ENCODE results near the gene MCRIP1. TPM values are rescaled to one million over a fixed set of nuclear protein-coding genes. Genes with fewer than 3 reads are reported as not detected.

Gene MCRIP1, protein sequence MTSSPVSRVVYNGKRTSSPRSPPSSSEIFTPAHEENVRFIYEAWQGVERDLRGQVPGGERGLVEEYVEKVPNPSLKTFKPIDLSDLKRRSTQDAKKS
- 66.7 and 93.8 TPM in 2 replicates for total RNA-seq

GRCh38 chr17:81833160-81833920 lies at the start of gene MCRIP1:
MCRIP1 (minus strand) TSS chr17:81833291; CDS start chr17:81824506, 8,785 bp downstream.

DNA sequence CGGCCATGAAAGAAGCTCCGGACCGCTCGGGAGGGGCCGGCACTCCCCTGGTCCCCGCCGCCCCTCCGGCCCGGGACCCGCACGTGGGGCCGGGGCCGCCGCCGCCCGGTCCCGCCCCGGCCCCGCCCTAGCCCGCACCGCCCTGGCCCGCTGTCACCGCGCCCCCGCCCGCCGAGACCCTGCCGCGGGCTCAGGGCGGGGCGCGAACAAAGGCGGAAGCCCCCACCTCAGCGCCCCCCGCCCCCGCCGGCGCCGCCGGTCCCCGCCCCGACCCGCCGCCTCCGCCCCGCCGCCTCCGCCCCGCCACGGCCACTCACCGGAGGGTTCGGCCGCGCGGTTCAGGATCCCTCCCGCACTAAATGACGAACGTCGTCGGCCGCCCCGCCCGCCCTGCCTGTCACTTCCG lies 37.9 kb upstream of the MCRIP1 start, which contains the start of gene ARHGDIA:
Gene ARHGDIA, minus strand, starts transcription at position 357 of the 406 bp plus-strand sequence. CDS start 1,407 bp downstream, outside the sequence.

GRCh38 chr17:81859906-81860755 lies 27.0 kb upstream of the MCRIP1 start, which contains the start of gene P4HB:
P4HB (minus strand) TSS chr17:81860535; CDS start chr17:81860471, 64 bp downstream.

DNA sequence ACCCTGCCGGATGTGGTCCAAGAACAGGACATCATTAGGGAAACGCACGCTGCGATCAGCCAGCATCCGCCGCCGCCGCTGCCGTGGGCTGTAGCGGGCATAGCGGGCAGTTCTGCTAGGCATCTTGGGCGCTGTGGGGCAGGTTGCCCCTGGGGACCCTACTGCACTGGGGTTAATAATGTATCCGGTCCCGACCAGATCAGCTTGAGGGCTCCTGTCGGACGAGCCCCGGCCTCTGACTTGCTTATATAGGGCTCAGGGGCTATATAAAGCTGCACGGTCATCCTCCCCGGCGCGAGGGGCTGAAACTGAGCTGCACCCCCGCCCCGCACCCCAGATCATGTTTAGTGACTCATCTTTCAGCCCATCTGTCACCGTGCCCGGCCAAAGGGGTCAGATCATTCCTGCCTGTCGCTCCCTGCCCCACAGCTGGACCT lies 1.8 kb upstream of the MCRIP1 start, which contains the start of gene PPP1R27:
Gene PPP1R27, minus strand, starts transcription at position 220 of the 437 bp plus-strand sequence. Its CDS starts 97 bp downstream, at position 123.

DNA sequence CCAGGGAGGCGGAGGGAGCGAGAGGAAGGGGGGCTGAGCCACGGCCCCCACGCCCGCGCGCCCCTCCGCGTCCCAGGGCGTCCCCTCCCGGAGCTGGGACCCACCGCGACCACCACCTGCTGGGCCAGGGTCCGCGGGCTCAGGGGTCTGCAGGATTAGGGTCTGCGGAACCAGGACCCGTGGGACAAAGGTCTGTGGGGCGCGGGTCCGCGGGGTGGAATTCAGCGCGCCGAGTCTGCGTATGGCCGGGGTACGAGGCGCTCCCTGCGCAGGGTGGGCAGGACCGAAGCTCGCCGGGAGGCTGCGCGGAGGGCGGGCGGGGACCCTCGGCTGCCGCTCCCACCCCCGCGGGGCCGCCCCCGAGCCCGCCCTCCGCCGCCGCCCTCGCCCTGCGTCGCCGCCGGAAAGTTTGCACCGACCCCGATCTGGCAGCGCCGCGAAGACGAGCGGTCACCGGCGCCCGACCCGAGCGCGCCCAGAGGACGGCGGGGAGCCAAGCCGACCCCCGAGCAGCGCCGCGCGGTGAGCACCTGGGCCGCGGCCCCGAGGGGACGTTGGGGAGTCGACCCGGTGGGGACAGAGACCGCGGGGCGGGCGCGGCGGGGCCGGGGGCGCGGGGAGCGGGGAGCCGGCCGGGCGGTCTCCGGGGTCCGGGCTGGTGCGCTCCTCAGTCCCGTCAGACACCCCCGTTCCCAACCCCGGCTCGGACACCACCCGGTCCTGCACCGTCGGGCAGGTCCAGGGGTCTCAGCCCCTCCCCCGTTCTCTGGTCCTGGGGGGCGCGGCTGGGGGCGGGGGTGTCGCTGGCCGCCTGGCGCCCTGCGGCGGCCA lies 29.1 kb downstream of the MCRIP1 start, which contains the start of gene GCGR:
Gene GCGR, plus strand, starts transcription at position 423 of the 831 bp plus-strand sequence. CDS start 4,869 bp downstream, outside the sequence.

Other genes with a start within 250 kb of the MCRIP1 start
- 59.7 and 70.8 TPM in 2 replicates for gene NPLOC4, start 196.2 kb downstream of the MCRIP1 start, total RNA-seq
- gene TSPAN10, start 196.1 kb downstream of the MCRIP1 start, total RNA-seq: 2.0 and 3.9 TPM in 2 replicates
- 0.43 TPM in 1 of 2 replicates, not detected in the other for gene PDE6G, start 176.7 kb downstream of the MCRIP1 start, total RNA-seq
- gene OXLD1, start 166.7 kb downstream of the MCRIP1 start, total RNA-seq: 31.8 and 32.1 TPM in 2 replicates
- 3.7 and 6.3 TPM in 2 replicates for gene CCDC137, start 166.6 kb downstream of the MCRIP1 start, total RNA-seq
- 21.2 and 24.9 TPM in 2 replicates for gene ARL16, start 149.5 kb downstream of the MCRIP1 start, total RNA-seq
- gene HGS, start 149.3 kb downstream of the MCRIP1 start, total RNA-seq: 86.4 and 103 TPM in 2 replicates
- 4.7 and 11.4 TPM in 2 replicates for gene MRPL12, start 129.9 kb downstream of the MCRIP1 start, total RNA-seq
- gene SLC25A10, start 121.0 kb downstream of the MCRIP1 start, total RNA-seq: 9.4 and 19.5 TPM in 2 replicates
- gene GCGR, start 29.1 kb downstream of the MCRIP1 start, total RNA-seq: not detected in 2 replicates
- gene PPP1R27, start 1.8 kb upstream of the MCRIP1 start, total RNA-seq: not detected in 2 replicates
- 1,203 and 2,037 TPM in 2 replicates for gene P4HB, start 27.2 kb upstream of the MCRIP1 start, total RNA-seq
- gene ARHGDIA, start 38.0 kb upstream of the MCRIP1 start, total RNA-seq: 82.1 and 158 TPM in 2 replicates
- 87.2 and 113 TPM in 2 replicates for gene ALYREF, start 58.3 kb upstream of the MCRIP1 start, total RNA-seq
- gene ANAPC11, start 58.4 kb upstream of the MCRIP1 start, total RNA-seq: 128 and 147 TPM in 2 replicates
- gene NPB, start 68.9 kb upstream of the MCRIP1 start, total RNA-seq: 0.33 and 0.39 TPM in 2 replicates
- 22.0 and 51.3 TPM in 2 replicates for gene PCYT2, start 78.1 kb upstream of the MCRIP1 start, total RNA-seq
- 27.1 and 38.8 TPM in 2 replicates for gene SIRT7, start 84.9 kb upstream of the MCRIP1 start, total RNA-seq
- 5.9 and 11.4 TPM in 2 replicates for gene MAFG, start 94.4 kb upstream of the MCRIP1 start, total RNA-seq
- 99.3 and 195 TPM in 2 replicates for gene PYCR1, start 104.0 kb upstream of the MCRIP1 start, total RNA-seq
- gene MYADML2, start 113.9 kb upstream of the MCRIP1 start, total RNA-seq: not detected in 2 replicates
- gene NOTUM, start 127.9 kb upstream of the MCRIP1 start, total RNA-seq: not detected in 2 replicates
- 21.0 and 25.9 TPM in 2 replicates for gene ASPSCR1, start 144.3 kb upstream of the MCRIP1 start, total RNA-seq
- 13.7 and 40.7 TPM in 2 replicates for gene CENPX, start 189.6 kb upstream of the MCRIP1 start, total RNA-seq
- 13.0 and 18.0 TPM in 2 replicates for gene LRRC45, start 190.0 kb upstream of the MCRIP1 start, total RNA-seq
- gene RAC3, start 198.4 kb upstream of the MCRIP1 start, total RNA-seq: 19.3 and 31.4 TPM in 2 replicates
- gene DCXR, start 204.4 kb upstream of the MCRIP1 start, total RNA-seq: 67.1 and 71.8 TPM in 2 replicates
- 33.0 and 46.5 TPM in 2 replicates for gene RFNG, start 218.5 kb upstream of the MCRIP1 start, total RNA-seq
- 87.2 and 180 TPM in 2 replicates for gene GPS1, start 218.6 kb upstream of the MCRIP1 start, total RNA-seq
- gene DUS1L, start 232.5 kb upstream of the MCRIP1 start, total RNA-seq: 54.2 and 70.5 TPM in 2 replicates

All from placental epithelial cell (primary cell).